ENCODE data around the gene CGB2.
A peak's percentile ranks its signal among the peaks of the same experiment; 100 is the strongest.

CGB2 gene

DNA sequence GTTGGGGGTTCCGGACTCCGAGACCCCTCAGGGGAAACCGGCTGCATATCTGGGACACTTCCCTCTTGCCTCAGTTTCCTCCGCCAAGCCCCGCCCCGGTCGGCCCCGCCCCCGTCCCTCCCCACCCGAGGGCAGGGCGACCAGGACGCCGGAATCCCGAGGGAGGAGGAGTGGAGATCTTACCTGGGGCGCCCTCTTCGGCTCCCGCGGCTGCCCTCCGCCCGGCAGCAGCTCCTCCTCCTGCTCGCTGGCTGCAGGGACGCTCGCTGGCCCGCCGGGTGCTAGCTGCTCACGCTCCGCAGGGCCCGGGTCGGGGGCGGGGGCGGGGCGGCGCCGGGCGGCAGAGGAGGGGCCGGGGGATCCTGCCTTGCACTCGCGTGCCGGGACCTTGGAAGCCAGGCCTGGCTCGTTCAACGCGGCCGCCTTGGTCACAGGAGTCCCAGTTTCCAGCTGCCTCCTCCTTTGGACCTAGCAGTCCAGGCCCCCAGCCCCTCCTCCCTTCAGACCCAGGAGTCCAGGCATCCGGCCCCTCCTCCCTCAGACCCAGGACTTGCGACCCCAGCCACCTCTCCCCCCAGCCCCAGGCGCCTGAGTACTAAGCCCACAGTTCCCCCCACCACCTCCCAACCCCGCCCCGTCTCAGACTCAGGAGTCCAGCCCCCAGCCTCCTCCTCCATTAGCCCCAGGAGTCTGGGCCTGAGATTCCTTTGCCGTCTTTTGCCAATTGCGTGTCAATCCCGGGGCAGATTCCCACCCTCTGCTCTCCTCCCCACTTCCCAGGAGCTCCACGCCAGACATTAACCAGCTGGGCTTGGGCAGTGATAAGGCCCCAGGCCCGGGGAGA lies 33.3 kb downstream of the CGB2 start, which contains the start of gene NTF4:
NTF4 (minus strand) TSS at position 51 of the 844 bp plus-strand sequence. CDS start 2,821 bp downstream, outside the sequence.
- DNase-seq (ENCODE audit: low spot score) = peak; percentile 75
- POLR2A ChIA-PET (ENCODE audit: low non-redundant PET) = interaction anchor here (0.7 to 1.4 kb wide), 2 partner anchors 9 to 72 kb away, joined by 3 read pairs; partner anchors contain the start of genes GYS1 and RUVBL2
- CTCF ChIA-PET = interaction anchor here (0.8 to 1.1 kb wide), 2 partner anchors 9 to 41 kb away, joined by 3 read pairs; no protein-coding TSS in a partner anchor
- TF ChIP-seq, protein P1, sequence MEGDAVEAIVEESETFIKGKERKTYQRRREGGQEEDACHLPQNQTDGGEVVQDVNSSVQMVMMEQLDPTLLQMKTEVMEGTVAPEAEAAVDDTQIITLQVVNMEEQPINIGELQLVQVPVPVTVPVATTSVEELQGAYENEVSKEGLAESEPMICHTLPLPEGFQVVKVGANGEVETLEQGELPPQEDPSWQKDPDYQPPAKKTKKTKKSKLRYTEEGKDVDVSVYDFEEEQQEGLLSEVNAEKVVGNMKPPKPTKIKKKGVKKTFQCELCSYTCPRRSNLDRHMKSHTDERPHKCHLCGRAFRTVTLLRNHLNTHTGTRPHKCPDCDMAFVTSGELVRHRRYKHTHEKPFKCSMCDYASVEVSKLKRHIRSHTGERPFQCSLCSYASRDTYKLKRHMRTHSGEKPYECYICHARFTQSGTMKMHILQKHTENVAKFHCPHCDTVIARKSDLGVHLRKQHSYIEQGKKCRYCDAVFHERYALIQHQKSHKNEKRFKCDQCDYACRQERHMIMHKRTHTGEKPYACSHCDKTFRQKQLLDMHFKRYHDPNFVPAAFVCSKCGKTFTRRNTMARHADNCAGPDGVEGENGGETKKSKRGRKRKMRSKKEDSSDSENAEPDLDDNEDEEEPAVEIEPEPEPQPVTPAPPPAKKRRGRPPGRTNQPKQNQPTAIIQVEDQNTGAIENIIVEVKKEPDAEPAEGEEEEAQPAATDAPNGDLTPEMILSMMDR (conservative IDR thresholded peaks at IDR 0.05; ENCODE audit: low read depth) = 0 out of 2 replicates have a peak, but pooled peaks have one; percentile 12
- H3K27ac ChIP-seq = peak within 1 kb of the TSS; percentile 96

- CTCF ChIA-PET = interaction anchor here (0.5 to 1.1 kb wide), 2 partner anchors 8 to 271 kb away, joined by 3 to 5 read pairs; no protein-coding TSS in a partner anchor
- TF ChIP-seq, protein P1 (conservative IDR thresholded peaks at IDR 0.05; ENCODE audit: low read depth) = no peak
- no peak for DNase-seq (ENCODE audit: low spot score)
- POLR2A ChIA-PET (ENCODE audit: low non-redundant PET) = interaction anchor here (0.7 kb wide), 2 partner anchors 10 to 190 kb away, joined by 3 to 4 read pairs; no protein-coding TSS in a partner anchor
- H3K27ac ChIP-seq = peak overlapping the region; percentile 96
Measured at GRCh38 chr19:49065905-49066512, 34.3 kb downstream of the CGB2 start.

DNA sequence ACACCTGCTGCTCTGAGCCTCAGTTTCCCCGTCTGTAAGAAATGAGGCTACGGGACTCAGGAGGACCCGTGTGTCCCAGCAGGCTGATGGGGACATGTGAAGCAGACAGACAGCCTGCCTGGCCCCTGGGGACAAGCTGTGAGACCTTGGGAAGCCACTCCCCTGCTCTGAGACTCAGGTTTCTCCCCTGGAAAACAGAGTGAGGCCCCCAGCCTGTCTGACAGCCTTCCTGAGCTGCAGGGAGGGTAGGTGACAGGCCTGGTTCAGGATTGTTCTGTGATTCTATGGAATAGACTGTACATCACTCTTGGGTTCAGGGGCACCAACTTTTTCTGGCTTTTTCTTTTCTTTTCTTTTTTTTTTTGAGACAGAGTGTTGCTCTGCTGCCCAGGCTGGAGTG lies 35.9 kb downstream of the CGB2 start:
- no peak for DNase-seq (ENCODE audit: low spot score)
- ChIA-PET CTCF (no interaction called here), POLR2A (ENCODE audit: low non-redundant PET) (interaction anchor here (0.6 to 0.7 kb wide), 2 partner anchors 100 to 1127 kb away, joined by 3 to 5 read pairs; no protein-coding TSS in a partner anchor)
- H3K27ac ChIP-seq = no peak overlapping the region
- TF ChIP-seq, protein P1 (conservative IDR thresholded peaks at IDR 0.05; ENCODE audit: low read depth) = no peak

DNA sequence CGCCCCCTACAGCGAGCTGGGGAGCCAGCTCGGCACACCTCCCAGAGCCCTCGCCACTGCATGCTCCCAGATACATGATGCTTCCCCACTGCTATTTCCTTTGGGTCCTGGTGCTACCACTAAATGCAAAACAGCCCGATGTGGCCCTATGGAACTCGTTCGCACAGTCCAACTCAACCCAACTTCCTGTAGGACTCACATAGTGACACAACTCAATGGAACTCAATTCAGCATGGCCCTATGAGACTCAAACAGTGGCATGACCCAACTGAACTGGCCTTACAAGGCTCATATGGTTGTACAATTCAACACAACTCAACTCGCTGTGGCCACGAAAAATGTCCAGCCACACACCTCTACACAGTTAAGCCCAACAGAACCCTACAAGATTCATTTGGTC lies 37.3 kb downstream of the CGB2 start:
- TF ChIP-seq, protein P1 (conservative IDR thresholded peaks at IDR 0.05; ENCODE audit: low read depth) = no peak
- CTCF ChIA-PET = interaction anchor here (0.6 to 1.0 kb wide), 3 partner anchors 53 to 749 kb away, joined by 3 read pairs; no protein-coding TSS in a partner anchor
- H3K27ac ChIP-seq = no peak overlapping the region
- DNase-seq (ENCODE audit: low spot score) = no peak
- POLR2A ChIA-PET (ENCODE audit: low non-redundant PET) = no interaction called here

DNA sequence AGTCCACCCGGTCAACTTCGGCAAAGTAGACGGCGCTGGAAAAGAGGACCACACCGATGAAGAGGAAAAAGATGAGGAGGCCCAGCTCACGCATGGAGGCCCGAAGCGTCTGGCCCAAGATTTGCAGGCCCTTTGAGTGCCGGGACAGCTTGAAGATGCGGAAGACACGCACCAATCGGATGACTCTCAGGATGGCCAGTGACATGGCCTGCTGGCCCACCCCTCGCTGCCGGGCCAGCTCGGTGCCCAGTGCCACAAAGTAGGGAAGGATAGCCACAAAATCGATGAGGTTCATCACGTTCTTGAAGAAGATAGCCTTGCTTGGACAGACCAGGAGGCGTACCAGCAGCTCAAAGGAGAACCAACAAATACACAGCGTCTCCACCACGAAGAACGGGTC lies 38.7 kb downstream of the CGB2 start:
- POLR2A ChIA-PET (ENCODE audit: low non-redundant PET) = interaction anchor here (0.6 kb wide), 1 partner anchor 12 kb away, joined by 4 read pairs; no protein-coding TSS in a partner anchor
- DNase-seq (ENCODE audit: low spot score) = no peak
- no peak overlapping the region for H3K27ac ChIP-seq
- TF ChIP-seq, protein P1 (conservative IDR thresholded peaks at IDR 0.05; ENCODE audit: low read depth) = no peak
- CTCF ChIA-PET = interaction anchor here (0.6 to 0.7 kb wide), 2 partner anchors 44 to 151 kb away, joined by 3 to 4 read pairs; partner anchors contain the start of gene LIN7B

Data from RWPE1 (cell line).